Neural crest cell (in vitro differentiated cells): ENCODE results near the gene HIP1. TPM values are rescaled to one million over a fixed set of nuclear protein-coding genes. Genes with fewer than 3 reads are reported as not detected.
A peak's percentile ranks its signal among the peaks of the same experiment; 100 is the strongest.

Experiments
- DNase-seq: peaks from one replicate; pipeline ENCODE4 v3.0.0; 2021; ENCODE audit warnings: low read depth, mixed read lengths, low spot score
- H3K27ac Mint-ChIP-seq: one replicate; pipeline ENCODE4 v1.8.0; 2021; ENCODE audit warnings: mild to moderate bottlenecking, mixed read lengths; ENCODE audit not compliant: unreplicated experiment
- H3K27me3 Mint-ChIP-seq: 2 replicates; pipeline ENCODE4 v1.8.0; 2021; ENCODE audit warnings: low read depth, mild to moderate bottlenecking, mixed read lengths
- H3K36me3 Mint-ChIP-seq: 2 replicates; pipeline ENCODE4 v1.8.0; 2021; ENCODE audit warnings: low read depth, mild to moderate bottlenecking, mixed read lengths
- H3K4me1 Mint-ChIP-seq: 2 replicates; pipeline ENCODE4 v1.8.0; 2021; ENCODE audit warnings: mixed read lengths
- H3K4me3 Mint-ChIP-seq: one replicate; pipeline ENCODE4 v1.8.0; 2021; ENCODE audit warnings: mild to moderate bottlenecking, mixed read lengths
- H3K9me3 Mint-ChIP-seq: 2 replicates; pipeline ENCODE4 v1.8.0; 2021; ENCODE audit warnings: mixed read lengths
- CTCF ChIP-seq: fragments of 200-600 bp; sonication (generic); conservative IDR thresholded peaks from 2 replicates; pipeline ENCODE4 v1.5.0; 2021; ENCODE audit warnings: antibody characterized with exemption, mild to moderate bottlenecking
- total RNA-seq: library from RNA; stranded (reverse); gene quantifications from 2 replicates; pipeline ENCODE4 v1.2.1, GENCODE V29; 2021

Gene HIP1
- total RNA-seq, 1 donor from 2014 or later, result 87.3 TPM

- Mint-ChIP-seq H3K27me3 (no peaks in the 10 kb centered on the region), H3K4me1 (peaks cover 19% of the 10 kb centered on the region), H3K36me3 (peaks cover 4% of the 10 kb centered on the region), H3K4me3 (peak overlapping the region; percentile 78), H3K27ac (no peak overlapping the region), H3K9me3 (peaks cover 5% of the 10 kb centered on the region)
- peak; percentile 57 for DNase-seq
- TF ChIP-seq CTCF, result peak; percentile 79
Measured at GRCh38 chr7:75642810-75643486, 95.8 kb downstream of the HIP1 start.

GRCh38 chr7:75640201-75640600 is 98.5 kb downstream of the HIP1 start:
- Mint-ChIP-seq H3K27me3 (no peaks in the 10 kb centered on the region), H3K27ac (peak overlapping the region; percentile 99), H3K9me3 (peaks cover 5% of the 10 kb centered on the region), H3K4me3 (peak overlapping the region; percentile 94), H3K36me3 (peaks cover 4% of the 10 kb centered on the region), H3K4me1 (peaks cover 36% of the 10 kb centered on the region)
- TF ChIP-seq CTCF, result no peak
- DNase-seq, result no peak

GRCh38 chr7:75639886-75640190 is 98.9 kb downstream of the HIP1 start:
- Mint-ChIP-seq H3K27ac (peak overlapping the region; percentile 99), H3K4me3 (peak overlapping the region; percentile 94), H3K9me3 (peaks cover 5% of the 10 kb centered on the region), H3K36me3 (peaks cover 4% of the 10 kb centered on the region), H3K27me3 (no peaks in the 10 kb centered on the region), H3K4me1 (peaks cover 39% of the 10 kb centered on the region)
- no peak for TF ChIP-seq CTCF
- DNase-seq, result no peak

- peaks cover 5% of the 10 kb centered on the region for H3K9me3 Mint-ChIP-seq
- peaks cover 39% of the 10 kb centered on the region for H3K4me1 Mint-ChIP-seq
- H3K27me3 Mint-ChIP-seq, result no peaks in the 10 kb centered on the region
- peaks cover 5% of the 10 kb centered on the region for H3K36me3 Mint-ChIP-seq
- peak overlapping the region; percentile 94 for H3K4me3 Mint-ChIP-seq
- no peak for TF ChIP-seq CTCF
- peak overlapping the region; percentile 99 for H3K27ac Mint-ChIP-seq
- peak; percentile 62 for DNase-seq
Measured at GRCh38 chr7:75639071-75639885, 99.5 kb downstream of the HIP1 start.

- Mint-ChIP-seq H3K4me1 (peaks cover 41% of the 10 kb centered on the region), H3K27ac (peak overlapping the region; percentile 27), H3K4me3 (peak overlapping the region; percentile 90), H3K36me3 (peaks cover 7% of the 10 kb centered on the region), H3K27me3 (no peaks in the 10 kb centered on the region), H3K9me3 (peaks cover 5% of the 10 kb centered on the region)
- peak; percentile 51 for DNase-seq
- no peak for TF ChIP-seq CTCF
Measured at GRCh38 chr7:75638594-75639070, 100.1 kb downstream of the HIP1 start.
